HepG2 (cell line): ENCODE measurements around the gene DOCK4. TPM values are rescaled to one million over a fixed set of nuclear protein-coding genes. Genes with fewer than 3 reads are reported as not detected.

Experiments
- ATAC-seq: fragments of 200-7000 bp; cut with Tn5 transposase; 3 replicates; pipeline ENCODE4 v1.9.1; 2020; ENCODE audit warnings: mild to moderate bottlenecking, moderate library complexity
- BruUV-seq: library from RNA; stranded (reverse); fragments of 400-500 nt; replicated peaks from 2 replicates; lab custom pipeline; 2021; lab: Mats Ljungman, UMichigan
- CTCF ChIA-PET: fragments of 300-600 bp; formaldehyde crosslinking; extraction: SDS; loops from one replicate; lab custom pipeline; 2021; ENCODE audit warnings: low total read pairs, inconsistent platforms, low intra/inter-chr PET ratio; lab: Yijun Ruan, JAX
- POLR2A ChIA-PET: fragments of 350-600 bp; sonication (Branson Sonifier 250); formaldehyde crosslinking; loops from one replicate; lab custom pipeline; 2020; ENCODE audit warnings: antibody characterized with exemption, inconsistent platforms; lab: Yijun Ruan, JAX
- DNase-seq: peaks from one replicate; pipeline ENCODE4 v3.0.0-alpha.2; 2015; ENCODE audit warnings: low spot score
- FAIRE-seq: peaks from 3 replicates; lab custom pipeline; 2011; peaks lifted over from hg19 to GRCh38; lab: Jason Lieb, UNC
- H2AFZ ChIP-seq: one replicate; pipeline ENCODE4 v1.6.1; 2011; ENCODE audit warnings: low read length, inconsistent platforms
- H3K27ac ChIP-seq: fragments of 300-600 bp; 3 replicates; pipeline ENCODE4 v1.8.0; 2011; ENCODE audit warnings: mixed run types, mild to moderate bottlenecking, mixed read lengths, low read length, inconsistent platforms; ENCODE audit not compliant: insufficient read depth; ENCODE audit errors: extremely low read length
- H3K27me3 ChIP-seq, 2 experiments: fragments of 200-600 bp in 1 of 2; 2 replicates in 1 of 2; 3 replicates in 1 of 2; pipeline versions ENCODE4 v1.6.0 to v1.8.0; 2011; ENCODE audit warnings: low read length in 2 of 2, mild to moderate bottlenecking in 2 of 2, moderate library complexity in 2 of 2, inconsistent platforms in 1 of 2; ENCODE audit not compliant: insufficient read depth in 2 of 2, control insufficient read depth in 1 of 2
- H3K36me3 ChIP-seq, 2 experiments: fragments of 200-600 bp in 1 of 2; replicated peaks in 1 of 2; 2 replicates in 1 of 2; 3 replicates in 1 of 2; pipeline versions ENCODE4 v1.5.1 to v1.8.0; 2011; ENCODE audit warnings: low read length in 2 of 2, inconsistent platforms in 1 of 2; ENCODE audit not compliant: insufficient read depth in 2 of 2, control insufficient read depth in 1 of 2
- H3K4me1 ChIP-seq: 2 replicates; pipeline ENCODE4 v1.5.1; 2012; ENCODE audit warnings: low read length, inconsistent platforms; ENCODE audit not compliant: insufficient read depth
- H3K4me2 ChIP-seq: 2 replicates; pipeline ENCODE4 v1.6.0; 2011; ENCODE audit warnings: low read depth, low read length, inconsistent platforms
- H3K4me3 ChIP-seq, 3 experiments: fragments of 200-600 bp in 1 of 3; sonication (generic), shearing (Covaris generic) in 1 of 3; replicated peaks in 1 of 3; 2 replicates each; pipeline ENCODE4 v1.5.1; 2011 to 2016; ENCODE audit warnings: low read length in 3 of 3, inconsistent platforms in 2 of 3, low read depth in 2 of 3, mild to moderate bottlenecking in 2 of 3, control low read depth in 1 of 3, mixed read lengths in 1 of 3; ENCODE audit not compliant: insufficient read depth in 1 of 3
- H3K79me2 ChIP-seq: one replicate; pipeline ENCODE4 v1.6.1; 2011; ENCODE audit warnings: low read length, inconsistent platforms; ENCODE audit not compliant: insufficient read depth
- H3K9ac ChIP-seq: 2 replicates; pipeline ENCODE4 v1.6.0; 2011; ENCODE audit warnings: mild to moderate bottlenecking, low read depth, low read length, inconsistent platforms; ENCODE audit not compliant: insufficient read depth
- H3K9me3 ChIP-seq: 2 replicates; pipeline ENCODE4 v1.5.1; 2012; ENCODE audit warnings: mild to moderate bottlenecking, low read length
- H4K20me1 ChIP-seq: 2 replicates; pipeline ENCODE4 v1.6.0; 2011; ENCODE audit warnings: inconsistent platforms, mild to moderate bottlenecking, low read length, moderate library complexity; ENCODE audit not compliant: insufficient read depth
- CBX5 ChIP-seq: sonication (generic); formaldehyde crosslinking; IDR thresholded peaks from 2 replicates; pipeline ENCODE4 v1.4.0; 2020; ENCODE audit warnings: missing genetic modification reagents, borderline replicate concordance
- CHD4 ChIP-seq: fragments of 200-600 bp; sonication (generic); IDR thresholded peaks from 2 replicates; pipeline ENCODE4 v1.7.0; 2017; ENCODE audit warnings: mild to moderate bottlenecking, low read length, borderline replicate concordance
- HCFC1 ChIP-seq: fragments of 150-350 bp; IDR thresholded peaks from 2 replicates; pipeline ENCODE4 v1.6.1; 2014; ENCODE audit warnings: low read depth, low read length
- MNT ChIP-seq: fragments of 450-650 bp; IDR thresholded peaks from 2 replicates; pipeline ENCODE4 v1.6.1; 2016
- MYC ChIP-seq: sonication (generic); formaldehyde crosslinking; IDR thresholded peaks from 2 replicates; pipeline ENCODE4 v1.9.0; 2021; ENCODE audit warnings: missing genetic modification reagents, borderline replicate concordance
- PATZ1 ChIP-seq: sonication (generic); formaldehyde crosslinking; IDR thresholded peaks from 2 replicates; pipeline ENCODE4 v1.4.0; 2020; ENCODE audit warnings: missing genetic modification reagents
- REXO4 ChIP-seq: sonication (generic); formaldehyde crosslinking; IDR thresholded peaks from 2 replicates; pipeline ENCODE4 v1.8.0; 2022; ENCODE audit warnings: missing genetic modification reagents, mild to moderate bottlenecking, borderline replicate concordance
- TFE3 ChIP-seq: IDR thresholded peaks from 2 replicates; pipeline ENCODE4 v1.6.1; 2016
- YEATS2 ChIP-seq: sonication (generic); formaldehyde crosslinking; IDR thresholded peaks from 2 replicates; pipeline ENCODE4 v1.4.0; 2020; ENCODE audit warnings: missing genetic modification reagents, borderline replicate concordance
- ZIK1 ChIP-seq: sonication (generic); formaldehyde crosslinking; IDR thresholded peaks from 2 replicates; pipeline ENCODE4 v1.5.0; 2020; ENCODE audit warnings: mild to moderate bottlenecking, low read depth, missing genetic modification reagents, borderline replicate concordance
- ZNF205 ChIP-seq: IDR thresholded peaks from 2 replicates; pipeline ENCODE4 v1.6.1; 2018; ENCODE audit warnings: missing biosample characterization, missing genetic modification reagents
- ZNF275 ChIP-seq: sonication (generic); formaldehyde crosslinking; IDR thresholded peaks from 2 replicates; pipeline ENCODE4 v1.8.0; 2022; ENCODE audit warnings: missing genetic modification reagents, mild to moderate bottlenecking, inconsistent platforms, borderline replicate concordance
- ZNF3 ChIP-seq: IDR thresholded peaks from 2 replicates; pipeline ENCODE4 v1.7.0; 2017; ENCODE audit warnings: inconsistent platforms
- ZNF563 ChIP-seq: sonication (generic); formaldehyde crosslinking; IDR thresholded peaks from 2 replicates; pipeline ENCODE4 v1.8.0; 2022; ENCODE audit warnings: mild to moderate bottlenecking, moderate library complexity, missing genetic modification reagents
- ZNF574 ChIP-seq: sonication (generic); formaldehyde crosslinking; IDR thresholded peaks from 2 replicates; pipeline ENCODE4 v1.4.0; 2020; ENCODE audit warnings: missing genetic modification reagents
- WGBS: methylation state at CpG from one replicate; pipeline ENCODE4 v1.1.6; 2017; ENCODE audit warnings: low lambda C conversion rate; 5-methylcytosine and 5-hydroxymethylcytosine counted together
- in situ Hi-C: cut with HindIII; loops from 2 replicates; pipeline ENCODE4 v1.10.0; 2017; ENCODE audit warnings: low pct_unique_long_range_greater_than_20kb; ENCODE audit not compliant: extremely low pct_ligation_motif_present
- intact Hi-C: fragments of 100-400 bp; cut with micrococcal nuclease; formaldehyde crosslinking; loops from one replicate; pipeline ENCODE4 v1.10.0; 2022; ENCODE audit not compliant: unreplicated experiment
- polyA plus RNA-seq, 8 experiments: library from polyadenylated mRNA; depleted of rRNA in 3 of 8; stranded (reverse) in 7 of 8; unstranded in 1 of 8; fragments of >200 nt; fragmentation: Illumina TruSeq in 4 of 8; extraction: Trizol in 4 of 8; gene quantifications; 2 replicates each; pipeline versions ENCODE4 v1.2.1 to v1.2.3, GENCODE V29; 2011 to 2016; ENCODE audit warnings: low read depth in 4 of 8, missing spikeins in 1 of 8, mixed read lengths in 1 of 8; ENCODE audit not compliant: insufficient read depth in 1 of 8
- total RNA-seq, 5 experiments: library from RNA; depleted of rRNA; stranded (reverse); fragments of >200 nt; fragmentation: Illumina TruSeq; extraction: Trizol; gene quantifications; 2 replicates each; pipeline ENCODE4 v1.2.3, GENCODE V29; 2016; ENCODE audit warnings: low read depth in 1 of 5

DOCK4 gene
- total and polyA plus RNA-seq, 2 of the 13 experiments (the other 11 are each of a cell fraction or from before 2014, with no cell fraction given): 13.5 to 17.4 TPM

- DNase-seq: no peak
- Histone ChIP-seq H4K20me1 (0 out of 2 replicates have a peak, but pooled peaks cover 5% of the 10 kb centered on the region), H3K4me1 (peaks cover 41% of the 10 kb centered on the region), H2AFZ (no peak overlapping the region), H3K4me3 (no peak overlapping the region), H3K9me3 (no peaks in the 10 kb centered on the region), H3K9ac (no peak overlapping the region), H3K27me3 (no peaks in the 10 kb centered on the region), H3K79me2 (peaks cover 27% of the 10 kb centered on the region), H3K36me3 (no peaks in the 10 kb centered on the region), H3K4me2 (no peak overlapping the region), H3K27ac (no peak overlapping the region)
- CTCF ChIA-PET: no interaction called here
- in situ Hi-C loops: no loop called here
- no peak for FAIRE-seq
- no TSS peak for BruUV-seq
- POLR2A ChIA-PET: no interaction called here
- ATAC-seq: no peak
- intact Hi-C loops: no loop called here
- 94% methylated on average over 1 of the region's 1 CpG for WGBS
- TF ChIP-seq ZNF275 (CRISPR knock-in tag): no peak
- no peak for TF ChIP-seq MYC
- TF ChIP-seq ZNF3 (CRISPR knock-in tag): no peak
- no peak for TF ChIP-seq CBX5
- no peak for TF ChIP-seq CHD4
- TF ChIP-seq MNT: no peak
- TF ChIP-seq TFE3: no peak
- no peak for TF ChIP-seq YEATS2 (CRISPR knock-in tag)
- TF ChIP-seq ZIK1 (CRISPR knock-in tag): no peak
- no peak for TF ChIP-seq ZNF574 (CRISPR knock-in tag)
- no peak for TF ChIP-seq REXO4
- no peak for TF ChIP-seq HCFC1
- no peak for TF ChIP-seq ZNF205 (CRISPR knock-in tag)
- TF ChIP-seq PATZ1 (CRISPR knock-in tag): no peak
- no peak for TF ChIP-seq ZNF563 (CRISPR knock-in tag)
These were observed 70.4 kb downstream of the DOCK4 start for GRCh38 chr7:112135815-112136214.
